GM12878 (cell line): ENCODE data around the gene KPTN. TPM values are rescaled to one million over a fixed set of nuclear protein-coding genes. Genes with fewer than 3 reads are reported as not detected.

Experiments used
- ATAC-seq: fragments of 200-7000 bp; cut with Tn5 transposase; 3 replicates; pipeline ENCODE4 v1.9.1; 2020; ENCODE audit warnings: mild to moderate bottlenecking, moderate library complexity
- BruUV-seq: library from RNA; stranded (reverse); fragments of 400-500 nt; replicated peaks from 2 replicates; lab custom pipeline; 2021; lab: Mats Ljungman, UMichigan
- CTCF ChIA-PET: fragments of 300-600 bp; sonication (Branson Sonifier 250); formaldehyde crosslinking; extraction: SDS; loops from one replicate; lab custom pipeline; 2021; ENCODE audit warnings: inconsistent platforms; lab: Yijun Ruan, JAX
- POLR2A ChIA-PET: fragments of 350-600 bp; formaldehyde crosslinking; extraction: SDS; loops from one replicate; lab custom pipeline; 2021; ENCODE audit warnings: inconsistent platforms; lab: Charles Lee
- RAD21 ChIA-PET: fragments of 300-600 bp; sonication (Branson Sonifier 250); formaldehyde crosslinking; loops from one replicate; lab custom pipeline; 2023; ENCODE audit warnings: antibody characterized with exemption; ENCODE audit not compliant: unreplicated experiment; lab: Charles Lee
- SMC1A ChIA-PET: fragments of 300-600 bp; sonication (Branson Sonifier 250); formaldehyde crosslinking; loops from one replicate; lab custom pipeline; 2023; ENCODE audit not compliant: unreplicated experiment, uncharacterized antibody; lab: Charles Lee
- DNase-seq: peaks from one replicate; pipeline ENCODE4 v3.0.0-alpha.2; 2011; ENCODE audit warnings: low read depth, low spot score
- FAIRE-seq: peaks from 3 replicates; lab custom pipeline; 2011; peaks lifted over from hg19 to GRCh38; lab: Jason Lieb, UNC
- H2AFZ ChIP-seq: 2 replicates; pipeline ENCODE4 v1.6.0; 2011; ENCODE audit warnings: low read depth, low read length, control low read depth; ENCODE audit not compliant: control insufficient read depth
- H3K27ac ChIP-seq: 2 replicates; pipeline ENCODE4 v1.5.1; 2011; ENCODE audit warnings: control low read depth; ENCODE audit not compliant: control insufficient read depth, insufficient read depth
- H3K27me3 ChIP-seq, 2 experiments: replicated peaks in 1 of 2; 2 replicates each; pipeline versions ENCODE4 v1.6.0 to v1.6.1; 2011; ENCODE audit warnings: low read length in 1 of 2; ENCODE audit not compliant: control insufficient read depth in 2 of 2, insufficient read depth in 2 of 2
- H3K36me3 ChIP-seq, 2 experiments: 2 replicates each; pipeline ENCODE4 v1.5.1; 2011; ENCODE audit warnings: low read length in 1 of 2; ENCODE audit not compliant: control insufficient read depth in 2 of 2, insufficient read depth in 2 of 2
- H3K4me1 ChIP-seq: 2 replicates; pipeline ENCODE4 v1.6.1; 2011; ENCODE audit warnings: mild to moderate bottlenecking, low read length, moderate library complexity, mixed read lengths; ENCODE audit not compliant: control insufficient read depth, insufficient read depth
- H3K4me2 ChIP-seq: 2 replicates; pipeline ENCODE4 v1.6.0; 2011; ENCODE audit warnings: control low read depth; ENCODE audit not compliant: control insufficient read depth, insufficient read depth
- H3K4me3 ChIP-seq: fragments of 200-600 bp; sonication (generic); 2 replicates; pipeline ENCODE4 v1.5.1; 2016
- H3K79me2 ChIP-seq: 2 replicates; pipeline ENCODE4 v1.6.0; 2011; ENCODE audit warnings: low read length; ENCODE audit not compliant: control insufficient read depth, insufficient read depth
- H3K9ac ChIP-seq: 2 replicates; pipeline ENCODE4 v1.8.0; 2011; ENCODE audit warnings: low read length, control low read depth, mixed read lengths; ENCODE audit not compliant: control insufficient read depth, insufficient read depth
- H3K9me3 ChIP-seq: replicated peaks from 3 replicates; pipeline ENCODE4 v1.5.1; 2011; ENCODE audit warnings: mild to moderate bottlenecking, low read length; ENCODE audit not compliant: control insufficient read depth, insufficient read depth
- H4K20me1 ChIP-seq: 2 replicates; pipeline ENCODE4 v1.6.0; 2011; ENCODE audit not compliant: control insufficient read depth, insufficient read depth
- CUX1 ChIP-seq: IDR thresholded peaks from 2 replicates; pipeline ENCODE4 v1.6.1; 2012; ENCODE audit warnings: improper control_type of control experiment, low read depth, low read length; ENCODE audit not compliant: insufficient replicate concordance
- KDM1A ChIP-seq: fragments of 200-600 bp; sonication (generic); IDR thresholded peaks from 2 replicates; pipeline ENCODE4 v1.6.1; 2016; ENCODE audit warnings: borderline replicate concordance
- MTA2 ChIP-seq: fragments of 450-650 bp; IDR thresholded peaks from 2 replicates; pipeline ENCODE4 v1.6.1; 2016; ENCODE audit warnings: low read depth, mild to moderate bottlenecking, moderate library complexity
- MYC ChIP-seq: IDR thresholded peaks from 2 replicates; pipeline ENCODE4 v1.6.1; 2011; ENCODE audit warnings: mild to moderate bottlenecking, low read length, moderate library complexity, inconsistent platforms; ENCODE audit not compliant: insufficient read depth, insufficient replicate concordance, insufficient read length, severe bottlenecking
- PRDM15 ChIP-seq: fragments of 450-650 bp; formaldehyde crosslinking; IDR thresholded peaks from 2 replicates; pipeline ENCODE4 v1.4.0; 2020; ENCODE audit warnings: mild to moderate bottlenecking, moderate library complexity
- RFX5 ChIP-seq: IDR thresholded peaks from 2 replicates; pipeline ENCODE4 v1.6.1; 2011; ENCODE audit warnings: low read depth, low read length, improper control_type of control experiment
- TCF3 ChIP-seq: IDR thresholded peaks from 2 replicates; pipeline ENCODE4 v1.6.1; 2012; ENCODE audit warnings: low read depth, mild to moderate bottlenecking, low read length, borderline replicate concordance; ENCODE audit not compliant: insufficient read depth
- WGBS: methylation state at CpG from one replicate; pipeline ENCODE4 v1.1.6; 2016; ENCODE audit warnings: low lambda C conversion rate; ENCODE audit not compliant: insufficient replicate concordance, insufficient coverage; ENCODE audit errors: missing lambda C conversion rate; 5-methylcytosine and 5-hydroxymethylcytosine counted together
- in situ Hi-C: fragments of 300-500 bp; cut with MboI; formaldehyde crosslinking; loops from 9 replicates; pipeline ENCODE4 v1.14.3; 2018; ENCODE audit warnings: mixed read lengths
- intact Hi-C: fragments of 100-400 bp; cut with micrococcal nuclease; formaldehyde crosslinking; loops from one replicate; pipeline ENCODE4 v1.14.2; 2022; ENCODE audit not compliant: unreplicated experiment
- polyA plus RNA-seq, 11 experiments: library from polyadenylated mRNA; depleted of rRNA in 4 of 11; unstranded in 6 of 11; stranded (reverse) in 5 of 11; fragments of >200 nt; fragmentation: Nextera tagmentation in 4 of 11; fragmentation: Illumina TruSeq in 1 of 11; extraction: Ambion mirVana in 4 of 11; extraction: Trizol in 1 of 11; gene quantifications; 1 replicate in 1 of 11; 2 replicates in 10 of 11; pipeline versions ENCODE4 v1.2.1 to v1.2.3, GENCODE V29; 2011 to 2016; ENCODE audit warnings: inconsistent platforms in 2 of 11, missing spikeins in 2 of 11, low read depth in 1 of 11
- total RNA-seq, 4 experiments: library from RNA; depleted of rRNA in 3 of 4; stranded (reverse); fragments of >200 nt in 3 of 4; fragmentation: Illumina TruSeq in 1 of 4; extraction: Trizol in 1 of 4; gene quantifications; 2 replicates each; pipeline versions ENCODE4 v1.2.1 to v1.2.3, GENCODE V29; 2013 to 2021
- TF ChIP-seq, protein P1 (sequence below): fragments of 450-650 bp; IDR thresholded peaks from 2 replicates; pipeline ENCODE4 v1.6.1; 2016; ENCODE audit warnings: mild to moderate bottlenecking
- TF ChIP-seq, protein P2 (sequence below): fragments of 450-650 bp; IDR thresholded peaks from 2 replicates; pipeline ENCODE4 v1.6.1; 2017; ENCODE audit warnings: borderline replicate concordance

The KPTN gene
- total and polyA plus RNA-seq, 10 of the 15 experiments (the other 5 are each of a cell fraction or from before 2014, with no cell fraction given), result 0.60 to 10.1 (median 6.0) TPM

DNA sequence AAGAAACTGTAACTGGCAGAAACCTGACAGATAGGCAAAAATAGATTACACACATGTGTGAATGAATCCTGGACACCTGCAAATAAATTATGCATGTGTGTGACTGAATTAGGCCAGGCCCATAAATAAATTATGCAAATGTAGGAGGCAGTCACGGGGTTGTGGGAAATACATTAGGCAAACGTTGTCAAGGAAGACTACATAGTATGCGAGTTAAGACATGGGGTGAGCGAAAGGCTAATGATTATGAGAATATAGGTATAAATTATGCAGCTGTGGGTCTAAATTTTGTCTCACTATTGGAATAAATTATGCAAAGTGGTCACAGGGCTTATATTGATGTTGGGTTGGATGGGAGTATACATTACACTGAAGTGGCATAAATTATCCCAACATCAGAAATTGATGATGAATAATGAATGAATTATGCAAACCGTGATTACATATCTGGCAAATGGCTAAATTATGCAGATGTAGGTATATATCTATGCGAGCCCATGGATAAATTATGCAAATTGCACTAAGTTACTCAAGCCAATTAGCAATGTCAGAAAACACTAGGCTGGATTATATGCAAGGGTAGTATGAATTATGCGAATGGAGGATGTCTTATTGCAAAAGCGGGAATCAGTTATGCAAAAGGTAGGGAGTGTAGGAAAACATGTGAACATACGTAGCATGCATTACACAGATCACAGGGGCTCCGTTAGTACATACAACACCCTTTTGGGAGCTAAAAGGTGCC is 19.2 kb downstream of the KPTN start:
- no peaks in the 10 kb centered on the region for H3K4me1 ChIP-seq
- no peak overlapping the region for H3K4me3 ChIP-seq
- H3K36me3 ChIP-seq, result no peaks in the 10 kb centered on the region
- ChIA-PET SMC1A (no interaction called here), POLR2A (no interaction called here), CTCF (interaction anchor here (1.1 kb wide), 1 partner anchor 48 kb away, joined by 3 read pairs; no protein-coding TSS in a partner anchor), RAD21 (no interaction called here)
- H3K9me3 ChIP-seq, result no peaks in the 10 kb centered on the region
- H3K4me2 ChIP-seq, result no peak overlapping the region
- H4K20me1 ChIP-seq, result no peaks in the 10 kb centered on the region
- in situ Hi-C loops (no loop called here), intact Hi-C loops (no loop called here)
- H3K9ac ChIP-seq, result no peak overlapping the region
- no peak for DNase-seq
- no peaks in the 10 kb centered on the region for H3K79me2 ChIP-seq
- FAIRE-seq, result no peak
- no peak overlapping the region for H3K27ac ChIP-seq
- BruUV-seq, result no TSS peak
- WGBS, result 30% methylated on average over 10 of the region's 10 CpGs
- ATAC-seq, result no peak
- no peak overlapping the region for H2AFZ ChIP-seq
- H3K27me3 ChIP-seq, result peaks cover 2 to 4% of the 10 kb centered on the region in 2 experiments; a peak in 2 of 4 replicates
- TF ChIP-seq MTA2, result no peak
- no peak for TF ChIP-seq RFX5
- TF ChIP-seq MYC, result no peak
- TF ChIP-seq, protein P1, sequence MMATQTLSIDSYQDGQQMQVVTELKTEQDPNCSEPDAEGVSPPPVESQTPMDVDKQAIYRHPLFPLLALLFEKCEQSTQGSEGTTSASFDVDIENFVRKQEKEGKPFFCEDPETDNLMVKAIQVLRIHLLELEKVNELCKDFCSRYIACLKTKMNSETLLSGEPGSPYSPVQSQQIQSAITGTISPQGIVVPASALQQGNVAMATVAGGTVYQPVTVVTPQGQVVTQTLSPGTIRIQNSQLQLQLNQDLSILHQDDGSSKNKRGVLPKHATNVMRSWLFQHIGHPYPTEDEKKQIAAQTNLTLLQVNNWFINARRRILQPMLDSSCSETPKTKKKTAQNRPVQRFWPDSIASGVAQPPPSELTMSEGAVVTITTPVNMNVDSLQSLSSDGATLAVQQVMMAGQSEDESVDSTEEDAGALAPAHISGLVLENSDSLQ, result no peak
- no peak for TF ChIP-seq KDM1A
- TF ChIP-seq TCF3, result no peak
- TF ChIP-seq PRDM15, result no peak
- TF ChIP-seq, protein P2, sequence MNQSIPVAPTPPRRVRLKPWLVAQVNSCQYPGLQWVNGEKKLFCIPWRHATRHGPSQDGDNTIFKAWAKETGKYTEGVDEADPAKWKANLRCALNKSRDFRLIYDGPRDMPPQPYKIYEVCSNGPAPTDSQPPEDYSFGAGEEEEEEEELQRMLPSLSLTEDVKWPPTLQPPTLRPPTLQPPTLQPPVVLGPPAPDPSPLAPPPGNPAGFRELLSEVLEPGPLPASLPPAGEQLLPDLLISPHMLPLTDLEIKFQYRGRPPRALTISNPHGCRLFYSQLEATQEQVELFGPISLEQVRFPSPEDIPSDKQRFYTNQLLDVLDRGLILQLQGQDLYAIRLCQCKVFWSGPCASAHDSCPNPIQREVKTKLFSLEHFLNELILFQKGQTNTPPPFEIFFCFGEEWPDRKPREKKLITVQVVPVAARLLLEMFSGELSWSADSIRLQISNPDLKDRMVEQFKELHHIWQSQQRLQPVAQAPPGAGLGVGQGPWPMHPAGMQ, result no peak
- no peak for TF ChIP-seq CUX1
